Measurements from ENCODE around the gene BICD1.
"Not testable (repeated sequence)": the region's sequence is repeated elsewhere in the genome, so short reads cannot be mapped to it uniquely, and the experiment has no call there.

Gene BICD1

DNA sequence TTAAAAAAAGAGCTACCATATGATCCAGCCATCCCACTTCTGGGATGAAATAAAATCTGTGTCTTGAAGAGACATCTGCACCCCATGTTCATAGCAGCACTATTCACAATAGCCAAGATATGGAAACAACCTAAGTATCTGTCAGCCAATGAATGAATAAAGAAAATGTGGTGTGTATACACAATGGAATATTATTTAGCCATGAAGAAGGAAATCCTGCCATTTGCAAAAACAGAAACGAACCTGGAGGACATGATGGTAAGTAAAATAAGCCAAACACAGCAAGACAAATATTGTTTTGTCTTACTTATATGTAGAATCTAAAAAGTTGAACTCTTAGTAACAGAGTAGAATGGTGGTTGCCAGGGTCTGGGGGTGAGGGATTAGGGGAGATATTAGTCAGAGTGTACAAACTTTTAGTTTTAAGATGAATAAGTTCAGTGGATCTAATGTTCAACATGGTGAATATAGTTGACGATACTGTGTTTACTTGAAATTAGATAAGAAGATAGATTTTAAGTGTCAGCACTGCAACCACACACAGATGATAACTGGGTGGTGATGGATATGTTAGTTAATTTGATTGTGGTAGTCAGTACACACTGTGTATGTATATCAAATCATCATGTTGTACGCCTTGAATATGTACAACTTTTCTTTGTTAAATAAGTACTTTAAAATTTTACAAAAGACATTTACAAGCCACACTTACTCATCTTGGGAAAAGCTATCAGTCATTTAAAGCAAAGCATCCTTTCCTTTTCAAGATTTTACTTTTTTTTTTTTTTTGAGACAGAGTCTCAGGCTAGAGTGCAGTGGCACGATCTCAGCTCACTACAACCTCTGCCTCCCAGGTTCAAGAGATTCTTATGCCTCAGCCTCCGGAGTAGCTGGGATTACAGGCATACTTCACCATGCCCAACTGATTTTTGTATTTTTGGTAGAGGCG lies 89.9 kb downstream of the BICD1 start:
- no peak for DNase-seq

DNA sequence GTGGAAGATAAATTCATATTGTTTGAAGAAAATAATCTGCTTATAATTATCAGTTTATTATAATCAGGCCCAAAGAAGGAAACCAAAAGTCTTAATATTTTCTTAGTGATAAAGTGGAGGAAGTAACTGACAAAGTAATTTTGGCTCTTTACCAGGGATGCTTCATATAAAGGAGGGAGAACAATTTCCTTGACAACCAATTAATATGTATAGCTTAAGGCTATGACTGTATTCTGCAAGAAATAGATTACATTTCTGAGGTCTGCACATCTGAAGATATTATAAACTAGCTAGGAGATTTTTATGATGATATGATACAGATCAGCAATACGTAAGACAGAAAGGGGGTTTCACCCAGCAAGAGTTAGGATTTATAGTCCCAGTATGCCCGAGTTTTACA lies 90.8 kb downstream of the BICD1 start:
- no peak for DNase-seq

DNA sequence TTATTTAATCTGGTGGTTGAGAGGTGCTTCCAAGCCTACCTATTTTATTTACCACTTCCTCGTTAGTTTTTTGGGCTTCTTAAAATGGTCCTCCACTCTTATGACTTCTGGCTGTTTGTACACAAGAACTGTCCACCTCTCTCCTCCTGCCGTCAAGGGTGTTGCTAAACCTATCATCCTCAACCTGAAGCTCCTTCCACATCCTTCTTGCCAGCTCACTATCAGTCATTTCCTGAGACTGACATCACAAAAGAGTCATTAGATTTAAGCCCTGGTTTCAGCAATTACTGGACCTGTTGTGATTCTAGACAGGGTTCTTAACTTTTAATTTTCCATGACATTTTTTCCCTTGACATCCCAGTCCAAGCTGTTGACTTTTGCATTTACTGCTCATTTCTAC lies 91.9 kb downstream of the BICD1 start:
- DNase-seq: no peak

DNA sequence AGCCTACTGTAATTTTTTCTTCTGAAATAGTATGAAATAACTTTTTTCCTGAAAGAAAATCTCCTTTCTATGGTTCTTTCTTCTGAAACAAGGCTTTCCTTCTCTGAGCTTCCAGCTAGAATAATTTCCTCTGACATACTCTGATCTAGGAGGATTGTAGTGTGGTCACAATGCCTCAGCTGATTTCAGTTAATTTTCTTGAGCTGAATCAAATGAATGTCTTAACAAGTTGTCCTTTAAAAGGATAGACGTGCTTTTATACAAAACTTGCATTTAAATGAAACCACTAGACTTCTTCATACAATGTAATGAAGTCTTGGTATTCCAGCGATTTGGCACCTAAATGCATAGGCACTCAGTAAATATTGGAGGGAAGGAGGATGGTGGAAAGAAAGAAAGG lies 94.4 kb downstream of the BICD1 start:
- no peak for DNase-seq

DNA sequence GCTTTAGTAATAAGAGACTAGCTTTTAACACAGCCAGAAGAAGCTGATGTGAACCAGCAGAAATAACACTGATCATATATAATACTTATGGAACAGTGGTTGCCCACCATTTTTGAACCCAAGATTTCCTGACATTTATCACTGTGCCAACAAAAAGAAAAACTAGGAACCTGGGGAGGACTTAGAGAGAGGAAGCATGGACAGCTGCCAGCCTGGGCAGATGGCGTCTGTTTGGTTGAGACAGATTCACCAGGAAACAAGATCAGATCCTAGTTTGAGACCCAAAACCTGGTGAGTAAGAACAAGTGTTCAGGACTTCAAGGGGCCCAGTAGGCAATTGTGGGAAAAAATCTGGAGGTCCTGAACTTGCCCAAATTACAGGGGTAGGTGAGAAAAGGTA lies 95.3 kb downstream of the BICD1 start:
- peak; percentile 47 for DNase-seq

DNA sequence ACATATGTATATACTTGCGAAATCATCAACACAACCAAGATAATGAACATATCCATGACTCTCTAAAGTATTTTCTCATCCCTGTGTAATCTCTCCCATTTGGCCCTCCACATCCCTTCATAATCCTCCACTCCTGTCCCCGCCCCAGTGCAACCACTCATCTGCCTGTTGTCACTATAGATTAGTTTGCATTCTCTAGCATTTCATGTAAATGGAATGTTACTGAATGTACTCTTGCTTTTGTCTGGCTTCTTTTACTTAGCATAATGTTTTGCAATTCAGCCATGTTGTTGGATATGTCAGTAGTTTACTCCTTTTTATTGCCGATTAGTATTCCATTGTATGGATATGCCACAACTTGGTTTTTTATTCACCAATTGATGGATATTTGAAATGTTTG lies 99.1 kb downstream of the BICD1 start:
- DNase-seq: no peak

DNA sequence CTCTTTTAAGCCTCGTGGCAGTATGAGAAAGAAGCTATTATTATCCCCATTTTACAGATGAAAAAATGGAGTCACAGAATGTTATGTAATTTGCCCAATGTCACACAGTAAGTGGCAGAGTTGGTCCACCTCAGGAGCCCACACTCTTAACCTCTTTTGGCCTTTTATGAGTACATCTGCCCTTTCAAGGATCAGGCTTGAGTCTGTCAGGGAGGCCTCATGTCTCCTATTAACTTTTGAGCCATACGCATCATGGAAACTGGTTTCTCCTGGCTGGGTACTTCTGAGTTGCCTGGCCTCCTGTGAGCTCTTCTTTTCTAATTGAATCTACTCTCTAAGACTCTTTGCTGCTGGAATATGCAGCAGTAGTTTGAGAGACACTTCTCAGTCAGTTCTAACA lies 101.7 kb downstream of the BICD1 start:
- no peak for DNase-seq

DNA sequence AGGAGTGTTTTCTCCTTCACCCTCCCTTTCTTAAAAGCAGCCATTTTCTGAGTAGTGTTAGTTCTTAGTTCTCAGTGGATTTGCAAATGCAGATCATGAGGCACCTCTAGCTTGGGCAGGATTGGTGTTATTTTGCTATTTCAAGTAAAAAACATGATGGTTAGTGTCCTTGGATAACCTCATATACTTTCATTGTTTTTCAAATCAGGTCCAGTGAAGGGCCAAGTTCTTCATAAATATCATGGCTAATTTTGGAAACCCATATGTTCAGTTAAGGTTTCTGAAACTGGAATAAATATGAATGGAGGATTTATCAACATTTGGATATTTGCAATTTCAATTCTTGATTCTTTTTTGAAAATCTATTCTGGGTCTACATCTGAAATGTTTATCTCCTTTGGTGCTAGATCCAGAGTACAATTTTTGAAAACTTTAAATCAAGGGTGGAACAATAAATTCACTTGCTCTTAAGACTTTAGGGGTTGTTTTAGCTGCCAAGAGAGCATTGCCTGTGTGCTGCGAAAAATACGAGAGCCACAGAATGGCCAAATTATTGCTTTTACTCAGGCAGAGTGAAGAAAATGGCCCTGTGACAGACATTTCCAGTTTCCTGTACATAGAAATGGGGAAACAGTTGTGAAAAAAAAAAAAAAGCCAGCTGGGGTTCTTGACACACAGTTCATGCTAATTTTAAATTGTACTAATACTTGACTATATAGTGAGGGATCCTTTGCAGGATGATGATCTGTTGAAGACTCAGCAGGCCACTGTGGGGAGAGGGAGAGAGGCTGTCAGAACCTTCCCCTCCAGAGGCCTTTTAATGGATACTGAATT lies 104.6 kb downstream of the BICD1 start:
- no peak for DNase-seq

DNA sequence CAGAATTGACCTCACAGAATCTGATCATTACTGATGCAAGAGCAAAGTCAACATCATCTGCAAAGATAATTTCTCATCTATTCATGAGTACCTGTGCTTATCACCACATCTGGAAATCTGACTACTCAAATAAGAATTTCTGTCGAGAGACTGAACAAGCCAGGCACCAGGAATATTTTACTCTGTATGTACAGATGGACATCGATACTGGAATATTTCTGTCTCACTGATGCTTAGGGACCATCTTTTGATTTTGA lies 105.2 kb downstream of the BICD1 start:
- DNase-seq: peak; percentile 10

DNA sequence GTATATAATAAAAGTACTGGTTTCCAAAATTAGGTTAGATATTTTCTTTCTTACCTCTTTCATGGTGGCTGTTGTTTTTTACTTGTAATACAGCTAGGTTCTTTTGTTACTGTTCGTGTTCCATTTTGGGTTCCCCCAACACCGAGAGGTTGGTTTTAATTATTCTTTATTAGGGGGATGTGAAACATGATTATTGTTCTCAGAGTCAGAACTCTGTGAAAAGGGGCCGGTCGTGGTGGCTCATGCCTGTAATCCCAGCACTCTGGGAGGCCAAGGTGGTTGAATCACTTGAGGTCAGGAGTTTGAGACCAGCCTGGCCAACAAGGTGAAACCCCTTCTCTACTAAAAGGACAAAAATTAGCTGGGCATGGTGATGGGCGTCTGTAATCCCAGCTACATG lies 108.1 kb downstream of the BICD1 start:
- DNase-seq: no peak

DNA sequence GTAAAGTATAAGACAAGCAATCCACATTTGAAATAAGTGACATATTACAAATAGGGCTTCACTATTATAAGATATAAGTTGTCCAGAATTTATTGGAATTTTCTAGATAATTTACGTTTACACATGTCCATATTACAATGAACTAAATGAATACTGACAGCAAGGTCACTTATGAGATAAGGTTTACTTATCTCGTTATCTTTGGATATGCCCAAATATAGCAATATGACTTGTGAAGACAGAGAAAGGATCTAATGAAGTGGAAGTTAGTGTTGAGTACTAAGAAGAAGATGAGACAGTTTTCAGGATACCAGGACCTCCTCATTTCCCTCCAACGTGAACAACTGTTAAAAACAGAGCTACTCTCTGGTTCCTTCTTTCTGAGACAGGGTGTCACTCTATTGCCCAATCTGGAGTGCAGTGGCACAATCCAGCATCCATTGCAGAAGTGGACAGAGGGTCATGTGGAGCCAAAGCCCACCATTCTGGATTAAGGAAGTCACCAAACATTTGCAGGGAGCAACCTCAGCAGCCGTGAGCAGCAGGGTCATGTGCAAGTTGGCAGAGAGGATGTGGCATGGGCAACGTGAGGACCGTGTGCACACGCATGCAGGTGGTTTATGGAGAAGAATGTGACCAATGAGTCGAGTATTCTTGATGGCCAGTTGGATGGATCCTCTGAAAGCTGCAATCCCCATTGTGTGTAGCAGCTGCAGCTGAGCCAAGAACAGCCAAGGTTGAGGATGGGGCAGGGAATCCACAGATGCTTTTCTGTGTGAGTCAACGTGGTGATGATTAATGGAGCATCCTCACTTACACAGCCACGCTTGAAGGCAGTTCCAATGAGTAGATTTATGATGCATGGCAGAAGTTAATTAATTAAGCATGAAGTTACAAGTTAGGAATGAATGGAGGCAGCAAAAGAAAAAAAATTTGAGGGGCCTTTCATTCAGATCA lies 111.0 kb downstream of the BICD1 start:
- DNase-seq: no peak

DNA sequence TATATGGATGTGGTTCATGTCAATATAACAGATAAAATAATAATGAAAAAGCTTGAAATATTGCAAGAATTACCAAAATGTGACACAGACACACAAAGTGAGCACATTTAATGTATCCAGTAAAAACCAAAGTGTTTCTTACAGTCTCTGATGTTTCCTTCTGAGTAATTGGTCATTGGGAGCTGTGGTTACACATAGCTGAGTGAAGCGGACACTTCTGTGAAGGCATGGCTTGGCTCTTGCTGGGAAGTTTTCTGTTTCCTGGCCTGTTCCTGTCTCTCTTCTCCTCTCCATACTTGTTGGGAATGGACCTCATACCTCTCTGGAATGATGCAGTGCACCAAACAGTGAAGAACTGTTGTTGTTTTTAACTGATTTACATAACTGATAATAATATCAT lies 117.3 kb downstream of the BICD1 start:
- no peak for DNase-seq

DNA sequence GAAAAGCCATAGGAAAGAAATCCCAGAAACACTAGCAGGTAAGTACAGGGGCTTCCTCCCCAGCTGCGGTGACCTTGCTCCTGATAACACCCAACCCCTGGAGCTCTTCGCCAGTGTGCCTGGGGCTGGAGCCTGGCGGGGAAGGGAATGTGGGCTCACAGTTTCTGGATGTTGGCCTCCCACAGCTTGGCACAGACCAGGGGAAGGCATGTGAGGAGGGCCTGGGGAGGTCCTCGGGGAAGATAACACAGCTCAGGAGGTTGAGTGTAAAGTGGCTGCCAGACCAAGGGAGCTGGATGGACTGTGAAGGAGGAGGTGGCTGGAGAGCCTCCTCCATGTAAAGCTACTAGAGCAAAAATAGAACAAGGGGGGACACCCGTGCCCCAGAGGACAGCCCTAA lies 120.1 kb downstream of the BICD1 start:
- DNase-seq: no peak

DNA sequence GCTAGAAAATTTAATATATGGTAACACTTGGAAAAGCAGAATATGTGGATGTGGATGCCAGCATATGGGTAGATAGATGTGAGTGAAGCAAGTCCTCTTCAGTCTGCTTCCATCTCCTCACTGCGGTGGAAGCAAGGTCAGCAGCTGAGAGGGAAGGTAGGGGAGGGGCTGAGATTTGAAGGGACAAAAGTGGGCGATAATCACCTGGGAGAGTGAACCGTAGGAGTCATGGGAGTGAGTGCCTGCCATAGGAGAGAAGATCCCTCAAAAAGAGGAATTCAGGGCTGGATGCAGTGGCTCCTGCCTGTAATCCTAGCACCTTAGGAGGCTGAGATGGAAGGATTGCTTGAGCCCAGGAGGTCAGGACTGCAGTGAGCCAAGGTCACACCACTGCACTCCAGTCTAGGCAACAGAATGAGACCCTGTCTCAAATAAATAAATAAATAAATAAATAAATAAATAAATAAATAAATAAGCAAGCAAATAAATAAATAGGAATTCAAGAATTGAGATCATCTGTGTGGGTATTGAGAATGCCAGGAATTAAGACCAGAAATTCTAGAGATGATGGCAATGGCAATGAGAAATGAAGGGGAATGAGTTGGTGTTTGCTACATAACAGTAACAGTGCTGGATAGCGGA lies 123.4 kb downstream of the BICD1 start:
- DNase-seq: no peak

DNA sequence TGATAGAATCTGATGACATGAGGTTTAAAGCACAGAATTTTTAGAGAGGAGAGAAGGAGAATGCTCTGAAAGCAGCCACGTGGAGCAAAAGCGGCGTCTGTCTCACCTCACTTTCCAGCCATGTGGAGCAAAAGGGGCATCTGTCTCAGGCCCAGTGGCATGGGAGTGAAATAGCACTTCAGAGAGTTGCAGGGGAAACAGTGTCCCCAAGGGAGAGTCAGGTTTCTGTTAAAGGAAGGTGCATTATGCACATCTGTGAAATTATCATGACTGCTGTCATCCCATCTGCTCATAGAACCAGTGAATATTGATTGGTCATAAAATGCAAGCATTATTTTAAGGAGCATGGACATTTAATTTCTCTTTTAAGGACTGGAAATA lies 124.0 kb downstream of the BICD1 start:
- DNase-seq: peak; percentile 37

DNA sequence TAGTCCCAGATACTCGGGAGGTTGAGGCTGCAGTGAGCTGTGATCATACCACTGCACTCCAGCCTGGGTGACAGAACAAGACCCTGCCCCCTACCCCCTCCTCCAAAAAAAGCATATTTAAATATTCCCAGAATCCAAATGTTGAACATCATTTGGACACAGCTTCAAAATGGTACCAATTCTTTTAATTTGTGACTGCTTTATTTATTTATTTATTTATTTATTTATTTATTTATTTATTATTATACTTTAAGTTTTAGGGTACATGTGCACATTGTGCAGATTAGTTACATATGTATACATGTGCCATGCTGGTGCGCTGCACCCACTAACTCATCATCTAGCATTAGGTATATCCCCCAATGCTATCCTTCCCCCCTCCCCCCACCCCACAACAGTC lies 124.7 kb downstream of the BICD1 start:
- not testable (repeated sequence) for DNase-seq

DNA sequence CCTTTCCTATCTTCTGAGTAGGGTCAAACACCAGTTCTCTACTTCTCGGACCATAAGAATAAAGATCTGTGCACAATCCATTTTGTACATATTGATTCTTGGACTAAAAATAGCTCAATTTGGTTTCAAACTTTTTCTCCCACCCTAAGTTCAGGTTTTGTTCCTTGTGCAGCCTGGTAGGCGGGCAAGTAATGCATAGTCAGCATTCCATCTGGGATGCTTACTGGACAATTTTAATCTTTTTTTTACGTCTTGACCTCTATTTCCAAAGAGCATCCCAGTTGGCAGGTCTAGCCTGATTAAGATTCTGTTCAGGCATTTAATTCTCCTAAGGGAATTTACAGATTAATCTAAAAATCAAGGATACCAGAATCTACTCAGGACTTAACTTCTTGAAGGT lies 126.9 kb downstream of the BICD1 start:
- DNase-seq: no peak

DNA sequence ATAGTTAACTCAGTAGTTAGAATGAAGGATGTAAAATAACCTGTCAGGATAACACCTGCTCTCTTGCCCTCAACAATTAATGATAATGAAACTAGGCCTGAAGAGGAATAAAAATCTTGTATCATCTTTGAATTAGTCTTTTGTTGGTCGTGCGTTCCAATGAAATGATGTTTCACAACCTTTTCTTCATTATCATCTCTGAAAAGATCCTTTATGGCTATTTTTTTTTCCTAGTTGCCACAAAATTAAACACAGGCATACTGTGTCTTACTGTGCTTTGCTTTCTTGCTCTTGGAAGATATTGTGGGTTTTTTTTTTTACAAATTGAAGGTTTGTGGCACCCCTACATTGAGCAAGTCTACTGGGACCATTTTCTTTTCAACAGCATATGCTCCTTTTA lies 128.6 kb downstream of the BICD1 start:
- DNase-seq: no peak

DNA sequence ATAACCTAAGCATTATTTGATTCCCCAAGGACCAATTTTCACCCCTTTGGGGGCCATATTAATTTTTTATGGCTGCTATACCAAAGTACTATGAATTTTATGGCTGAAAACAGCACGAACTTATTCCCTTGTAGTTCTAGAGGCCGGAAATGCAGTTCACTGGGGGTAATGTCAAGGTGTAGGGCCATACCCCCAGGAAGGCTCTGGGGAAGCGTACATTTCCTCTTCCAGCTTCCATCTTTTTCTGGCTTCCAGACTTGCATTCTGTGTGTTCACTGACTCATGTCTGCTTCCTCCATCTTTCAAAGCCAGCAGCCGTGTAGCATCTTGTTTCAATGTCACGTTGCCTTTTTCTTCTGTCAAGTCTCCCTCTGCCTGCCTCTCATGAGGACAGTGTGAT lies 133.5 kb downstream of the BICD1 start:
- no peak for DNase-seq

DNA sequence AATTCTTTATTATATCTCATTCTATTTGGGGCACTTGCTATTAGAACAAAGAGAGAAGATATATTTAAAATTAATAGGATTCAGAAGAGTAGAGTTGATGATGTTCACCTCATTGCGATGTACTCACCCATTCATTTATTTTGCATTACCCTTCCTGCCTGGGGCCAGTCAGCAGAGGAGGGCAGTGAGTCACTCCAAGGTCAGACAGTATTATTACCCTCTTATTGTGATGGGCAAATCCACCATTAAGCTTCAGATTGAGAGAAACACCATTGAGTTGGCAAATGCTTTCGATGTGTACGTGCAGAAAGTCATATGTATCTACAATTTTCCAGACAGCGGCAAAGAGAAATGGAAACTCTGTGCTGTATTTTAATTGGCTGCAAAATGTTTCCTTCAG lies 134.2 kb downstream of the BICD1 start:
- DNase-seq: no peak

DNA sequence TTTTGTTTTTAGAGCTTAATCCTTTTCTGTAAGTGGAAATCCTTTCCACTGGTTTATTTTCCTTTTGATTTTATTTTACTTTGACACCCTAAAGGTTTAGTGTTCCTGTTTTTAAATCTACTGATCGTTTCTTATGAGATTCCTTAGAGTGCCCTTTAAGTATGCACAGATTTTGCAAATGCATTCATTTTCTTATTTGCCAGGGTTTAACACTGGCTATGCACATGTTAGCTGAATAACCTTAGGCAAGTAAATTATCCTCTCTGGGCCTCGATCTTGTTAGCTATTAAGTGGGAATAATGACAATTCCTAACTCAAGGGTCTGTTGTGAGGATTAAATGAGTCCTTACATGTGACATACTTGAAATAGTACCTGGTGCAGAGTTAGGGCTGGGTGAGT lies 136.0 kb downstream of the BICD1 start:
- DNase-seq: no peak

DNA sequence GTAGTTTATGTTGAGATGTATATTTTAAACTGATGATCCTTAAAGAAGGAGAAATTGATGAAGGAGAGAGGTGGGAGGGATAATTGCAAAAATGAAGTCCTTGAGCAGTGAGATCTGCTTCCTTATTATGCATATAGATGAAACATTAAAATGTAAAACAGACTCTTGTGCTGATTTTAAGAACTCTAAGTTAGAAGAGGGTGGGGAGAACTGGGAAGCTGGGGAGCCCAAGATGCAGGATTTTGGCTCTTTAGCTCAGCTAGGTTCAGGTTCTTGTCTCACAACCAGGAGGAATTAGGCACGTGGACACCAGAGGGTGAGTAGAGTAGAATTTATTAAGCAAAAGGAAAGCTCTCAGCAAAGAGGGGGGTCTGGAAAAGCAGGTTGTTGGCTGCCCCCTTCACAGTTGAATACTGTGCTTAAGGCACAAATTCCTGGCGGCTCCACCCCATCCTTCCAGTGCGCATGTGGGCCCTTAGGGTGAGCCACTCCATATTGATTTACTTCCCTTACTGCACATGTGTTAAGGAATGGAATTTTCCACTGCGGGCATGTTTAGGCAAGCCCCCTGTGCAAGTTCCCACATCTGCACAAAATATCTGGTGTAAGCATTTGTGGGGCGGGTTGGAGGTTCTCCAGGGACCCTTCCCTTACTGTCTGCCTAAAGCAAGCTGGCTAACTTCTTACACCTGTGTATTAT lies 141.9 kb downstream of the BICD1 start:
- DNase-seq: no peak

Data from NCI-H1092 treated with DMSO at 0.1 percent for 48 hours (cell line).